Measurements from ENCODE around the gene FAM110D.
A peak's percentile ranks its signal among the peaks of the same experiment; 100 is the strongest.

The FAM110D gene

DNA sequence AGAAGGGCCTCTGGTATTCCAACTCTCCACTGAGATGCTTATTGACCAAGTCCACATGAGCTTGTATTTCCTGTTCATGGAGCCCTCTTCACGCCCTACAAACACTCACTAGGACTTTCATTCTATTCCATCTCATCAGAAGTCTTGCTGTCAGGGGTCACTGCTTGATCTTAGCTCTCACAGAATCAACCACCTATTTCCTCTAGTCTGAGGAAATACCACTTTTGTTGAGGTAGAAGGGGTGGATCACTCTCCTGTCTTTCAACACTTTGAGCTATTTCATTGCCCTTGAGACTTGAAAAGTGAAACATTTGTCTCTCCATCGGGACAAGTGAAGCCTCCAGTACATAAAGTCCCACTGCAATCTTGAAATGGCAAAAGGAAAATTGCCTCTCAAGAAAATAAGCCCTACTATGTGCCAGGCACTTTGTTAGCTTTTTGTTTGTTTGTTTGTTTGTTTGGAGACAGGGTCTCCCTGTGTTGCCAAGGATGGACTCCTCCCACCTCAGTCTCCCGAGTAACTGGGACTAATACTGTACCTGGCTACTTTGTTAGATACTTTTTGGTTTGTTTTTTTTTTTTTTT is 19.8 kb upstream of the FAM110D start:
- Histone ChIP-seq H3K27ac (replicated peaks) (peak overlapping the region; percentile 23; the same call in 1 of the 2 replicates), H3K4me3 (replicated peaks; ENCODE audit: insufficient read depth, low read length) (no peak overlapping the region), H3K27me3 (ENCODE audit: insufficient read depth, poor library complexity, severe bottlenecking) (no peaks in the 10 kb centered on the region)
- no peak for DNase-seq (ENCODE audit: low read depth in 1 of 2, low spot score in 1 of 2)
- TF ChIP-seq, protein P1, sequence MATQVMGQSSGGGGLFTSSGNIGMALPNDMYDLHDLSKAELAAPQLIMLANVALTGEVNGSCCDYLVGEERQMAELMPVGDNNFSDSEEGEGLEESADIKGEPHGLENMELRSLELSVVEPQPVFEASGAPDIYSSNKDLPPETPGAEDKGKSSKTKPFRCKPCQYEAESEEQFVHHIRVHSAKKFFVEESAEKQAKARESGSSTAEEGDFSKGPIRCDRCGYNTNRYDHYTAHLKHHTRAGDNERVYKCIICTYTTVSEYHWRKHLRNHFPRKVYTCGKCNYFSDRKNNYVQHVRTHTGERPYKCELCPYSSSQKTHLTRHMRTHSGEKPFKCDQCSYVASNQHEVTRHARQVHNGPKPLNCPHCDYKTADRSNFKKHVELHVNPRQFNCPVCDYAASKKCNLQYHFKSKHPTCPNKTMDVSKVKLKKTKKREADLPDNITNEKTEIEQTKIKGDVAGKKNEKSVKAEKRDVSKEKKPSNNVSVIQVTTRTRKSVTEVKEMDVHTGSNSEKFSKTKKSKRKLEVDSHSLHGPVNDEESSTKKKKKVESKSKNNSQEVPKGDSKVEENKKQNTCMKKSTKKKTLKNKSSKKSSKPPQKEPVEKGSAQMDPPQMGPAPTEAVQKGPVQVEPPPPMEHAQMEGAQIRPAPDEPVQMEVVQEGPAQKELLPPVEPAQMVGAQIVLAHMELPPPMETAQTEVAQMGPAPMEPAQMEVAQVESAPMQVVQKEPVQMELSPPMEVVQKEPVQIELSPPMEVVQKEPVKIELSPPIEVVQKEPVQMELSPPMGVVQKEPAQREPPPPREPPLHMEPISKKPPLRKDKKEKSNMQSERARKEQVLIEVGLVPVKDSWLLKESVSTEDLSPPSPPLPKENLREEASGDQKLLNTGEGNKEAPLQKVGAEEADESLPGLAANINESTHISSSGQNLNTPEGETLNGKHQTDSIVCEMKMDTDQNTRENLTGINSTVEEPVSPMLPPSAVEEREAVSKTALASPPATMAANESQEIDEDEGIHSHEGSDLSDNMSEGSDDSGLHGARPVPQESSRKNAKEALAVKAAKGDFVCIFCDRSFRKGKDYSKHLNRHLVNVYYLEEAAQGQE (IDR thresholded peaks at IDR 0.05; ENCODE audit: insufficient replicate concordance, low read depth) = no peak
- no peak for TF ChIP-seq GABPA (IDR thresholded peaks at IDR 0.05; ENCODE audit: low read depth)
- TF ChIP-seq, protein P2, sequence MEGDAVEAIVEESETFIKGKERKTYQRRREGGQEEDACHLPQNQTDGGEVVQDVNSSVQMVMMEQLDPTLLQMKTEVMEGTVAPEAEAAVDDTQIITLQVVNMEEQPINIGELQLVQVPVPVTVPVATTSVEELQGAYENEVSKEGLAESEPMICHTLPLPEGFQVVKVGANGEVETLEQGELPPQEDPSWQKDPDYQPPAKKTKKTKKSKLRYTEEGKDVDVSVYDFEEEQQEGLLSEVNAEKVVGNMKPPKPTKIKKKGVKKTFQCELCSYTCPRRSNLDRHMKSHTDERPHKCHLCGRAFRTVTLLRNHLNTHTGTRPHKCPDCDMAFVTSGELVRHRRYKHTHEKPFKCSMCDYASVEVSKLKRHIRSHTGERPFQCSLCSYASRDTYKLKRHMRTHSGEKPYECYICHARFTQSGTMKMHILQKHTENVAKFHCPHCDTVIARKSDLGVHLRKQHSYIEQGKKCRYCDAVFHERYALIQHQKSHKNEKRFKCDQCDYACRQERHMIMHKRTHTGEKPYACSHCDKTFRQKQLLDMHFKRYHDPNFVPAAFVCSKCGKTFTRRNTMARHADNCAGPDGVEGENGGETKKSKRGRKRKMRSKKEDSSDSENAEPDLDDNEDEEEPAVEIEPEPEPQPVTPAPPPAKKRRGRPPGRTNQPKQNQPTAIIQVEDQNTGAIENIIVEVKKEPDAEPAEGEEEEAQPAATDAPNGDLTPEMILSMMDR (IDR thresholded peaks at IDR 0.05; ENCODE audit: insufficient read depth, low read length) = no peak

DNA sequence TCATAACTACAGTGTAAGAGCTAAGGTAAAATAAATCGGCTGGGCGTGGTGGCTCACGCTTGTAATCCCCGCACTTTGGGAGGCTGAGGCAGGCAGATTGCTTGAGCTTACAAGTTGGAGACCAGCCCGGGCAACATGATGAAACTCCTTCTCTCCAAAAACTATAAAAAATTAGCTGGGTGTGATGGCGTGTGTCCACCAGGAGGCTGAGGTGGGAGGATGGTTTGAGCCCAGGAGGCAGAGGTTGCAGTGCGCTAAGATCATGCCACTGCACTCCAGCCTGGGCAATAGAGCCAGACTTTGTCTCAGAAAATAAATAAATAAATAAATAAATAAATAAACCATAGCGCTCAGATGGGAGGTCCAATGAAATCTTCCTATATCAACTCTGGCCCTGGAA is 16.7 kb upstream of the FAM110D start:
- H3K27me3 ChIP-seq (ENCODE audit: insufficient read depth, poor library complexity, severe bottlenecking) = no peaks in the 10 kb centered on the region
- no peak for TF ChIP-seq POLR2AphosphoS5 (IDR thresholded peaks at IDR 0.05; ENCODE audit: low read depth)
- TF ChIP-seq SPI1 (IDR thresholded peaks at IDR 0.05; ENCODE audit: borderline replicate concordance, low read depth) = no peak
- no peak overlapping the region for H3K27ac ChIP-seq (replicated peaks)
- DNase-seq (ENCODE audit: low read depth in 1 of 2, low spot score in 1 of 2) = no peak
- H3K4me3 ChIP-seq (replicated peaks; ENCODE audit: insufficient read depth, low read length) = no peak overlapping the region

DNA sequence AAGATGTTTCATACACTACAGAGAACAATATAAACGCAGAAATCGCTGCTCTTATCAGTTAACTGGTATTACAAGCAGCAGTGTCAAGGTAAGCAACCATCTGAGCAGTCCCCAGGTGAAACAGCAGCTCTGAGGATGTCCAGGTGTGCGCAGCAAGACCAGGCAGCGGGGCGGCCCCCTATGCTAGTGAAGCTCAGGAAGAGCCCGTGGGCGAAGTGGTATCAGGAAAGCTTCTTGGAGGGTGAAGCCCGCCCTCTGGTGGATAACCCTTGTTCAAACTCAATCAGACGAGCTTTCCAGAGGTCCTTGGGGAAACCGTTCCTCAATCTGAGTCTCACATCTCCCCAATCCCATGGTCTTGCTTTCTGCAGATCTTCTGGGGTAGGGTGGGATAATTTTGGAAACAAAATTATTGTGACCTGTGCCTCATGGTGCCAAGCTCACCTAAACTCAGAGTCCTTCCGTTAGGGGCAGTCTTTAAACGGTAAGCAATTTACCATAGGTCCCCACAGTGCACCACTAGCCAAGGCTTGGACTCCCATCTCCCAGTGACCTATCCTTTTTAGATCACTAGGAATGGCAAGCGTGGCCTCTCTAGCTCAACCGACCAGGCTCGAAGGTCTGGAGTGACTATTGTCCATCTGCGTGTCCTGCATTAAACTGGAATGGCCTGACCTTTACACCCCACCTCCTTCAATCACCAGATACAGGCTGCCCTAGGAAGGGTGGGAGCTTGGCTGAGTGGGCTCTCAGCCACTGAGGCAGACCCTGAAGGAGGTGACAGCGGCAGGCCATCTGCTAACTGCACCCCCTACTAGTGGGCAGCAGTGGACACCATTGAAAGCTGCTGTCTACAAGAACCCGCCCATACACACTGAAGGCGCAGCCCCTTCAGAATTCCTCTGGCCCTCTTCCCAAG is 13.6 kb upstream of the FAM110D start:
- TF ChIP-seq, protein P2 (IDR thresholded peaks at IDR 0.05; ENCODE audit: insufficient read depth, low read length) = peak; percentile 51
- no peak for TF ChIP-seq GABPA (IDR thresholded peaks at IDR 0.05; ENCODE audit: low read depth)
- TF ChIP-seq SPI1 (IDR thresholded peaks at IDR 0.05; ENCODE audit: borderline replicate concordance, low read depth) = no peak
- no peak for TF ChIP-seq POLR2AphosphoS5 (IDR thresholded peaks at IDR 0.05; ENCODE audit: low read depth)
- TF ChIP-seq, protein P1 (IDR thresholded peaks at IDR 0.05; ENCODE audit: insufficient replicate concordance, low read depth) = no peak
- DNase-seq (ENCODE audit: low read depth in 1 of 2, low spot score in 1 of 2) = peak; percentile 45 to 79
- Histone ChIP-seq H3K4me3 (replicated peaks; ENCODE audit: insufficient read depth, low read length) (no peak overlapping the region), H3K27ac (replicated peaks) (no peak overlapping the region), H3K27me3 (ENCODE audit: insufficient read depth, poor library complexity, severe bottlenecking) (no peaks in the 10 kb centered on the region)

DNA sequence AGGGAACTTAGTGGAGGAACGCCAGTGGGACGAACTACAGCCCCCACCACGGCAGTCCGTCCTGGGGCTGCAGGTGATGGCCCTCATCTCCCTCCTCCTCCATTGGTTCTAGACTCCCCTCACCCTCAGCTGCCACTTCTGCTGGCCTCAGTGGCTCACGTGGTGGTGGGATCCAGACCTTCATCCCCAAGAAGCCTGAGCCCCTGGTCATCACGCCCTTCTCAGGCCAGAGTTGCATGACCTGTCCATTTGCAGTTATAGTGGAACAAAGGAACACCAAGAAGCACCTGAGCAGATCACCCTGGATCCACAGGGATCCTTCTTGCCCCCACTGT is 13.0 kb upstream of the FAM110D start:
- Histone ChIP-seq H3K4me3 (replicated peaks; ENCODE audit: insufficient read depth, low read length) (no peak overlapping the region), H3K27ac (replicated peaks) (no peak overlapping the region), H3K27me3 (ENCODE audit: insufficient read depth, poor library complexity, severe bottlenecking) (no peaks in the 10 kb centered on the region)
- DNase-seq (ENCODE audit: low read depth in 1 of 2, low spot score in 1 of 2) = no peak
- TF ChIP-seq, protein P2 (IDR thresholded peaks at IDR 0.05; ENCODE audit: insufficient read depth, low read length) = no peak
- no peak for TF ChIP-seq GABPA (IDR thresholded peaks at IDR 0.05; ENCODE audit: low read depth)
- TF ChIP-seq, protein P1 (IDR thresholded peaks at IDR 0.05; ENCODE audit: insufficient replicate concordance, low read depth) = no peak
- TF ChIP-seq POLR2AphosphoS5 (IDR thresholded peaks at IDR 0.05; ENCODE audit: low read depth) = no peak
- no peak for TF ChIP-seq SPI1 (IDR thresholded peaks at IDR 0.05; ENCODE audit: borderline replicate concordance, low read depth)
